HCT116 (cell line): ENCODE measurements around the gene SUMO4. TPM values are rescaled to one million over a fixed set of nuclear protein-coding genes. Genes with fewer than 3 reads are reported as not detected.

Experiments used
- ATAC-seq: fragments of 200-7000 bp; cut with Tn5 transposase; 2 replicates; pipeline ENCODE4 v1.9.1; 2020; ENCODE audit warnings: mild to moderate bottlenecking, moderate library complexity
- BruUV-seq: library from RNA; stranded (reverse); fragments of 400-500 nt; replicated peaks from 2 replicates; lab custom pipeline; 2021; lab: Mats Ljungman, UMichigan
- CTCF ChIA-PET: fragments of 300-600 bp; sonication (Branson Sonifier 250); formaldehyde crosslinking; loops from one replicate; lab custom pipeline; 2021; ENCODE audit warnings: antibody characterized with exemption; lab: Charles Lee
- POLR2A ChIA-PET: fragments of 300-600, 350-600 bp; sonication (Branson Sonifier 250); formaldehyde crosslinking; loops from one replicate; lab custom pipeline; 2021; ENCODE audit warnings: antibody characterized with exemption; lab: Charles Lee
- RAD21 ChIA-PET, 2 experiments: fragments of 300-600 bp; sonication (Branson Sonifier 250); formaldehyde crosslinking; loops; one replicate each; lab custom pipeline; 2023; ENCODE audit warnings: low total read pairs in 2 of 2; ENCODE audit not compliant: uncharacterized antibody in 2 of 2, unreplicated experiment in 2 of 2, low non-redundant PET in 1 of 2; lab: Charles Lee
- DNase-seq: peaks from one replicate; pipeline ENCODE4 v3.0.0-alpha.2; 2010; ENCODE audit warnings: low read depth, low spot score
- H2AFZ ChIP-seq: fragments of 200-600 bp; shearing (Covaris generic), sonication (generic); 2 replicates; pipeline ENCODE4 v1.6.1; 2017; ENCODE audit warnings: low read depth, mixed run types, mixed read lengths, antibody characterized with exemption, low read length; ENCODE audit not compliant: poor library complexity, severe bottlenecking
- H3K27ac ChIP-seq: 2 replicates; pipeline ENCODE4 v1.5.1; 2012; ENCODE audit warnings: low read depth, low read length
- H3K27me3 ChIP-seq: fragments of 200-600 bp; sonication (generic); 2 replicates; pipeline ENCODE4 v1.6.1; 2016; ENCODE audit warnings: mixed run types, low read length, mixed read lengths; ENCODE audit not compliant: insufficient read depth
- H3K36me3 ChIP-seq, 2 experiments: fragments of 200-500 bp in 1 of 2; fragments of 200-600 bp in 1 of 2; sonication (Bioruptor generic) in 1 of 2; sonication (generic) in 1 of 2; 2 replicates each; pipeline versions ENCODE4 v1.5.1 to v1.6.1; 2014 to 2016; ENCODE audit warnings: low read length in 2 of 2, inconsistent platforms in 1 of 2, mixed read lengths in 1 of 2, mixed run types in 1 of 2; ENCODE audit not compliant: insufficient read depth in 2 of 2, control insufficient read depth in 1 of 2
- H3K4me1 ChIP-seq, 2 experiments: fragments of 200-600 bp in 1 of 2; sonication (generic) in 1 of 2; 2 replicates each; pipeline versions ENCODE4 v1.5.1 to v1.6.1; 2012 to 2017; ENCODE audit warnings: low read length in 2 of 2, inconsistent platforms in 1 of 2, mild to moderate bottlenecking in 1 of 2, mixed read lengths in 1 of 2, mixed run types in 1 of 2, moderate library complexity in 1 of 2; ENCODE audit not compliant: insufficient read depth in 2 of 2, control insufficient read depth in 1 of 2
- H3K4me2 ChIP-seq: fragments of 200-600 bp; sonication (generic); 2 replicates; pipeline ENCODE4 v1.6.1; 2017; ENCODE audit warnings: mixed run types, low read length, mixed read lengths
- H3K4me3 ChIP-seq, 2 experiments: fragments of 200-600 bp in 1 of 2; sonication (generic) in 1 of 2; replicated peaks in 1 of 2; 2 replicates each; pipeline ENCODE4 v1.5.1; 2011 to 2016; ENCODE audit warnings: low read length in 2 of 2, control low read depth in 1 of 2, low read depth in 1 of 2, mild to moderate bottlenecking in 1 of 2, mixed read lengths in 1 of 2, mixed run types in 1 of 2
- H3K79me2 ChIP-seq: fragments of 200-600 bp; sonication (generic); 2 replicates; pipeline ENCODE4 v1.6.1; 2017; ENCODE audit warnings: mild to moderate bottlenecking, mixed run types, low read length, moderate library complexity, mixed read lengths; ENCODE audit not compliant: insufficient read depth
- H3K9ac ChIP-seq: fragments of 200-600 bp; sonication (generic); 2 replicates; pipeline ENCODE4 v1.6.1; 2016; ENCODE audit warnings: low read length, mixed read lengths
- H3K9me2 ChIP-seq: fragments of 200-600 bp; sonication (generic), shearing (Covaris generic); 2 replicates; pipeline ENCODE4 v1.6.1; 2017; ENCODE audit warnings: mixed run types, mild to moderate bottlenecking, moderate library complexity; ENCODE audit not compliant: insufficient read depth
- H3K9me3 ChIP-seq, 2 experiments: fragments of 200-500 bp in 1 of 2; fragments of 200-600 bp in 1 of 2; sonication (Bioruptor generic) in 1 of 2; sonication (generic) in 1 of 2; 2 replicates each; pipeline ENCODE4 v1.6.1; 2014 to 2017; ENCODE audit warnings: low read length in 2 of 2, mixed read lengths in 2 of 2, inconsistent platforms in 1 of 2, low read depth in 1 of 2, mild to moderate bottlenecking in 1 of 2, mixed run types in 1 of 2, moderate library complexity in 1 of 2; ENCODE audit not compliant: control insufficient read depth in 1 of 2, insufficient read depth in 1 of 2
- H4K20me1 ChIP-seq: fragments of 200-600 bp; sonication (generic), shearing (Covaris generic); 2 replicates; pipeline ENCODE4 v1.6.1; 2017; ENCODE audit warnings: mixed run types, mild to moderate bottlenecking, moderate library complexity; ENCODE audit not compliant: insufficient read depth
- ATF3 ChIP-seq: IDR thresholded peaks from 2 replicates; pipeline ENCODE4 v1.6.1; 2012
- CBX3 ChIP-seq: IDR thresholded peaks from 2 replicates; pipeline ENCODE4 v1.6.1; 2012; ENCODE audit warnings: low read depth
- CEBPB ChIP-seq: IDR thresholded peaks from 2 replicates; pipeline ENCODE4 v1.6.1; 2012; ENCODE audit warnings: low read depth
- CTCF ChIP-seq, 3 experiments: fragments of 200-600 bp in 1 of 3; sonication (generic) in 1 of 3; IDR thresholded peaks in 2 of 3; conservative IDR thresholded peaks in 1 of 3; 2 replicates each; pipeline ENCODE4 v1.5.1; 2012 to 2017; ENCODE audit warnings: low read depth in 2 of 3, low read length in 2 of 3, antibody characterized with exemption in 1 of 3, borderline replicate concordance in 1 of 3, control low read depth in 1 of 3, mild to moderate bottlenecking in 1 of 3, mixed read lengths in 1 of 3, mixed run types in 1 of 3, moderate library complexity in 1 of 3; ENCODE audit not compliant: insufficient read depth in 1 of 3
- EGR1 ChIP-seq: IDR thresholded peaks from 2 replicates; pipeline ENCODE4 v1.6.1; 2012; ENCODE audit warnings: low read depth
- ELF1 ChIP-seq: IDR thresholded peaks from 2 replicates; pipeline ENCODE4 v1.6.1; 2012; ENCODE audit warnings: low read depth, borderline replicate concordance
- EZH2 ChIP-seq: fragments of 200-600 bp; sonication (generic); IDR thresholded peaks from 2 replicates; pipeline ENCODE4 v1.6.1; 2017; ENCODE audit warnings: antibody characterized with exemption, mixed run types
- EZH2phosphoT487 ChIP-seq: fragments of 200-600 bp; IDR thresholded peaks from 2 replicates; pipeline ENCODE4 v1.6.1; 2018; ENCODE audit warnings: antibody characterized with exemption, borderline replicate concordance
- FOSL1 ChIP-seq: IDR thresholded peaks from 2 replicates; pipeline ENCODE4 v1.6.1; 2012; ENCODE audit warnings: low read depth
- JUND ChIP-seq: IDR thresholded peaks from 2 replicates; pipeline ENCODE4 v1.6.1; 2012
- MAX ChIP-seq: IDR thresholded peaks from 2 replicates; pipeline ENCODE4 v1.6.1; 2012
- POLR2A ChIP-seq: IDR thresholded peaks from 2 replicates; pipeline ENCODE4 v1.7.0; 2011; ENCODE audit warnings: borderline replicate concordance; ENCODE audit not compliant: insufficient read depth, insufficient read length; ENCODE audit errors: extremely low read depth
- RAD21 ChIP-seq: IDR thresholded peaks from 2 replicates; pipeline ENCODE4 v1.6.1; 2012; ENCODE audit warnings: low read depth, mild to moderate bottlenecking
- SIN3A ChIP-seq: IDR thresholded peaks from 2 replicates; pipeline ENCODE4 v1.6.1; 2012; ENCODE audit warnings: low read depth
- TCF7L2 ChIP-seq: IDR thresholded peaks from 2 replicates; pipeline ENCODE4 v1.7.0; 2011; ENCODE audit warnings: borderline replicate concordance, inconsistent platforms; ENCODE audit not compliant: insufficient read depth, insufficient read length; ENCODE audit errors: extremely low read depth
- ZFX ChIP-seq: fragments of 450-650 bp; IDR thresholded peaks from 2 replicates; pipeline ENCODE4 v1.6.1; 2017
- ZNF274 ChIP-seq: fragments of 200-500 bp; sonication (Bioruptor generic); IDR thresholded peaks from 2 replicates; pipeline ENCODE4 v1.6.1; 2014; ENCODE audit warnings: mild to moderate bottlenecking, low read depth, low read length, inconsistent platforms
- intact Hi-C: fragments of 100-400 bp; cut with micrococcal nuclease; formaldehyde crosslinking; loops from 2 replicates; pipeline ENCODE4 v1.10.0; 2022
- total RNA-seq: library from RNA; stranded (reverse); gene quantifications from one replicate; pipeline ENCODE4 v1.2.1, GENCODE V29; 2021; ENCODE audit not compliant: unreplicated experiment

The SUMO4 gene
- total RNA-seq, 1 experiment from 2014 or later, result 1.6 TPM

- Histone ChIP-seq H2AFZ (no peak overlapping the region), H3K4me3 (no peak overlapping the region), H3K36me3 (0 out of 4 replicates have a peak, but pooled peaks cover 0 to 3% of the 10 kb centered on the region in 2 experiments), H3K27ac (no peak overlapping the region), H3K9me3 (no peaks in the 10 kb centered on the region), H3K79me2 (peaks cover 61% of the 10 kb centered on the region), H3K27me3 (no peaks in the 10 kb centered on the region), H3K9ac (no peak overlapping the region), H3K9me2 (no peaks in the 10 kb centered on the region), H3K4me1 (no peaks in the 10 kb centered on the region), H4K20me1 (peaks cover 4% of the 10 kb centered on the region; the same call in 1 of the 2 replicates), H3K4me2 (no peak overlapping the region)
- POLR2A ChIA-PET, result no interaction called here
- CTCF ChIA-PET, result no interaction called here
- ATAC-seq (no peak), DNase-seq (no peak)
- RAD21 ChIA-PET, result no interaction called here
- no TSS peak for BruUV-seq
- intact Hi-C loops, result no loop called here
- no peak for TF ChIP-seq POLR2A
- no peak for TF ChIP-seq ZFX
- TF ChIP-seq ATF3, result no peak
- TF ChIP-seq EGR1, result no peak
- TF ChIP-seq ZNF274, result no peak
- TF ChIP-seq JUND, result no peak
- no peak for TF ChIP-seq CTCF (IDR thresholded peaks at IDR 0.05 in 2 of 3, conservative IDR thresholded peaks at IDR 0.05 in 1 of 3; ENCODE audit: borderline replicate concordance in 1 of 3, insufficient read depth in 1 of 3, low read depth in 2 of 3, low read length in 2 of 3)
- TF ChIP-seq FOSL1, result no peak
- TF ChIP-seq TCF7L2, result no peak
- TF ChIP-seq ELF1, result no peak
- TF ChIP-seq CEBPB, result no peak
- no peak for TF ChIP-seq MAX
- TF ChIP-seq EZH2, result no peak
- TF ChIP-seq CBX3, result no peak
- no peak for TF ChIP-seq EZH2phosphoT487
- TF ChIP-seq SIN3A, result no peak
- TF ChIP-seq RAD21, result no peak
Observed at GRCh38 chr6:149392535-149392934, 7.5 kb upstream of the SUMO4 start.
